CD4-positive, alpha-beta T cell treated with Interferon alpha-2 for 1 hour (primary cell): ENCODE measurements around the gene SPAG16.
A peak's percentile ranks its signal among the peaks of the same experiment; 100 is the strongest.

Experiments used
- DNase-seq, 2 donors: peaks; one replicate each; pipeline ENCODE4 v3.0.0-alpha.2; 2020 to 2022

Gene SPAG16

DNA sequence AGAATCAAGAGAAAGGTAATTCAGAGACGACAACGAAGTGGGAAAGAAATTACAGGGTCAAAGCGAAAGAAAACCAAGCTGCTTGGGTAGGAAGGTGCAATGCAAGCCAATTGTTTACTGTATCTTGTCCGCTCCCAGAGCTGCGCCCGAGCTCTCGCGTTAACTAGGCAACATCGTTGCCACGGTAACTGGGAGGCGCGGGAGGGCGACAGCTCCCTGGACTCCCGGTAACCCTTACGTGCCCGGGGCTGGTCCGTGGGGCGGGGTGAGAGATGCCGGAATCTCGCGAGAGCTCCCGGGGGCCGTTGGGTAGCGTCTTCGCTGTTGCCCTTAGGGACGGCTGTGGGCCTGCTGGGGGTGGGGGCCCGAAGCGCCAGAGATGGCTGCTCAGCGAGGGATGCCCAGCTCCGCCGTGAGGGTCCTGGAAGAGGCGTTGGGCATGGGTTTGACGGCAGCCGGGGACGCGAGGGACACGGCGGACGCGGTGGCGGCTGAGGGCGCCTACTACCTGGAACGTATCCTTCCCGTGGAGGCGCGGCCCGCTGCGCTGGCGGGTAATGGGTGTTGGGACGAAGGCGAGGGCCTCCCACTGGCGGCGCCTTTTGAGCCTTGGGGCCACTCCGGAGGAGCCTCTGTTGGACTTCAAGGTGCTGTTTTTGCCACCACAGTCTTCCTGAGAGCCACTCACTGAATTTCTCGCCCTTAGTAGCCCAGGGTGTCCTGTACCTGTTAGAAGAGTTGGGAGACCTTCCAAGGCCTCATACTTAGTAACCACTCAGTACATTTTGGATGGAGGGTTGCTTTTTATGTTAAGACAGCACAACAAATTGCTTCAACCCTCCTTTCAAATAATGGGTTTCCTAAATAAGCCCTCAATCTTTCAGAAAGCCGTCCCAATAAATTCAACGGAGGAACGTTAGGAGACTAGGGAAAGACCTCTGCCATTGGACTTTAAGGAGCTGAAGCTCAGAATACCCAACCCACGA lies at the start of gene SPAG16:
TSS of gene SPAG16 (plus strand) at position 360 of the 986 bp plus-strand sequence.
- DNase-seq, result peak; percentile 96 to 97

DNA sequence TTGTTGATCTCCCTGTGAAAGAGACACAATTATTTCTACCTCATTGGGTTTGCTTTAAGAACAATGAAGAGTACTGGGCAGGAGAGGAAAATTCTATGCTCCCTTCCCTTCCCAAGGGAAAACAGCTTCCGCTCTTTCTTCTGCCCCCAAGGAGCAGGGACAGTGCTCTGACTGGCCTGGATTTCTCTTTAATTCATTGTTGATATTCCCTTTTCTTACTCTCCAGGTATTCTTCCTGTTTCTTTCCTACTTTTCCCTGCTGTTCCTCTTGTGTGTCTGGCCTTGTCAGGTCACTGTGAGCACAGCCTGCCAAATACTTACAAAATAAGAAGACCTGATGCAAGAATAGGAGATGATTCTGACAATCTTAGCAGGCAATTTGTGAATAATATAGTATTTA lies 49.6 kb upstream of the SPAG16 start:
- no peak for DNase-seq

GRCh38 chr2:213235741-213236140 lies 48.5 kb upstream of the SPAG16 start:
- DNase-seq, result no peak

DNA sequence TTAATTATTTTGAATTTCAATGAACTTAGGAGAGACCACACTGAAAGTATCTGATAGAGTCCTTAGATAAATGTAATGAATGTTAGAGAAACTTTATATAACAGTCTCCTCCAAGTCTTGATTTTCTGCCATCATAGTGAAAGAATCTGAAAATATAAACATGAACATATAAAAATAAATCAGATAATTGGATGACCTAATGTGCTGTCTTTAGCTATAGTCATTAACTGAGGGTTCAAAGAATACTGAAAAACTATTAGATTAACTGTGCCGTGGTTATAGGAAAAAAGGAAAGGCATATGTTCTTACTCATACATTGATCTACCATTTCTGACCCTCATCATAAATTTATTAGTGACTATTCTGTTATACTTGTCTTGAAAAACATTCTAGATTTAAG lies 47.0 kb upstream of the SPAG16 start:
- no peak for DNase-seq

DNA sequence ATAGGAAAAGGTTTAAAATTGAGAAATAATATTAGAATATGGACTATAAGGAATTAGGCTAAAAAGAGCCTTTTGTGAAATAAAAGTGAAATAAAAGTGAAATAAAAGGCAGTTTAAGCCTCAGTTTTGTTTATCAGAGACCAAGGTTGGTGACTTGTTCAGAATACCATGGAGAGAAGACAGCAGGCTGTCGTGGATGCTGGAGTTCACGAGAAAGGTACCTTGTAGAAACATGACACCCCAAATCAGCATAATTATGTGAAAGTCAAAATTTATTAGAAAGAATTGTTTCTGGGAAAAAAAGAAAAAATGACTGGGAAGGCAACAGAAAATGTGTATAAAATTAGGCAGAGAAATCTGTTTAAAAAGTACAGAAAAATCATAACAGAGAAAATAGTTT lies 46.5 kb upstream of the SPAG16 start:
- no peak for DNase-seq

DNA sequence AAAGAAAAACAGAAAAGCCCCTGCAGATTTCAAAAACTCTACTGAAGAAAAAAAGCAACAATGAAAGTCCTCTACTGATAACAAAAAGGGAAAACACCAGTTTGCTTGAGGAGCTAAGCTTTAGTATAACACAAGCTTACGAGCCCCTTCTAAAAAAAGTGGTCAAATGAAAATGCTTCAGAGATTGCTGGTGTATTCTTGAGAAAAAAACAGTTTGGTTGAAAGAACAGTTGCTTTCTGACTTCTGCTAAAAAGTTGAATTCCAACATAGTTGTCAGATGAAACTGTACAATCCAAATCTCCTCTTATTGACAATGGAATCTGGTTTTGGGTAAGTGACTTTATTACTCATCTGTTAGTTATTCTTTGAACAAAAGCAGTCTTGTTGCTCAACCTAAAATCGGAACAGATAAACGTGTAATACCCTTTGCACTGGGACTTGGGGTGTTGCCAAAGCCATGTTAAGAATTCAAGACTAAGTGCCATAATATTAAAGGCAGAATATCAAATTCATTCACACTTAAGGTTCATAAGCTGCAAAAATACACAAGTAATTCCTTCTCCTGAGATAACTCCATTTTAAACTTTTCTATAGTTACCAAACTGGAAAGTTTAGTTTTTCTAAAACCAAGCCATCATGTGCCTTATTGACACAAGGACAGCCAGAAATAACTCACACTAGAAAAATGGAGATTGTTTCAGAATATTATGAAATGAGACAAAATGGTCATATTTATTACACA lies 45.3 kb upstream of the SPAG16 start:
- no peak for DNase-seq

DNA sequence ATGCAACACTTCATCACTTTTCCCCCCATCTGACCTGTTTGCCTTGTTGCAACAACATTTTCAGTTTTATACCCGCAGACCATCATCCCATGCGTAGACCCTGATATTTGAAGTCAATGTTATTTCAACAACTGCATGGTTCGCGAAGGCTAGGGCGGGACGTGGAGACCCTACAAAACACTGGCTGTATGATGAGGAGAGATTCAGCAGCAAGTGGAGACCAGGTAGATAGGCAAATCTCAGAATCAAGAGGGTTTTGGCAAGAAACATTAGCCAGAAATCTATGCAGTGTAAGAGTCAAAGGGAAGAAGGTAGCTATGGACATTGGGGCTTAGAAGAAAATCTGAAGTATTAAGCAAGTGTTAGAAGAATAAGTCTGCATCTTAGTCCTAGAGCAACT lies 42.4 kb upstream of the SPAG16 start:
- DNase-seq, result no peak

DNA sequence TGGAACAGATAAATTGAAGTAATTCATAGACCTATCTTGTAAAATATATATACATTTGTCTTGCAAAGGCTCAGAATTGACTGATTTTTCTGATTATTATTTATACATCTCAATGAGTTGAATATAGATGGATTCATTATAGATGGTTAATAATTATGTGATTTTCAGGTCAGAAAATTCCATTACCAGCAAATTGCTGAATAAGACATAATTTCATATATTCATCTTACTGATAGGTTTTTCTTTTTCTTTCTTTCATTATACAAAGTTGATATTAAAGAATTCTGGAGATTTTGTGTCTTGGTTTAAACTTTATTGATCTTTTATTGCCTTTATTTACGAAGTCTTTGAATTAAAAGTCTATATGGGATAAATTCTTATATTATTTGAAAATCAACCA lies 41.6 kb upstream of the SPAG16 start:
- DNase-seq, result no peak

DNA sequence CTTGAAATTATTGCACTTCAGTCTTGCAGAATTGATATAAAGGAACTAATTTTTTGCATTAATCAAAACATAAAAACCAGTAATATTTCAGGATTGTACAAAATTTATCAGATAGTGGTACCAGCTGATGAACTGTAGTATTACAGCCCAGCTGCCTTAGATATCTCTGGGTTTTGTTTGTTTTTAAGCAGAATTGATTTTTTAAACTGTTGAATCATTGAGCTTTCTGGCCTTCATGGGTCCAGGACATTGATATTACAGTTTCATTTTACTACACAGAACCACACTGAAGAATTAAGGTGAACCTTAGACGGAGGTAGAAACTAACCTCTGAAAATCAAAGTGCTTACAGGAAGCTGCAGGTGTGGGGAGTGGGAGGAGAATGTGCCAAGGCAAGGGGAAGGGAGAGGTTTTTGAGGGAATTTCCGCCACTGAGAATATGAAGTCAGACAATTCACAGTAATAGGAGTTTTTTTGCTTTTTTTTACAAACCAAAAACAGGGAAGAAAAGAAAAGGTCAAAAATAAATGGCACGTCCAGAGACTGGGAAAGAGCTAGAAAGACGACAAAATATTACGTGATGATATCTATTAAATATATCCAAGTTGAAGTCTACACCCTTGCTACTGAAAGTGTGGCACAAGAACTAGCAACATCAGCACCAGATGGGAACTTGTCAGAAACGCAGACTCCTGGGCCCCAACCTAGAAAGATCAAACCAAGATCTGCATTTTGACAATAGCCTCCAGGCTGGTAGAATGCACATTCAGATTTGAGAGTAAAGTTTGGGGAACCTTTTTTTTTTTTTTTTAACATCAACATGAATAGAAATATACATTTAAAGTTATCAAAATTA lies 40.8 kb upstream of the SPAG16 start:
- DNase-seq, result peak in 1 of 2 donors; percentile 28

- DNase-seq, result peak; percentile 50 to 59
These were observed 37.6 kb upstream of the SPAG16 start for GRCh38 chr2:213246497-213247281.

DNA sequence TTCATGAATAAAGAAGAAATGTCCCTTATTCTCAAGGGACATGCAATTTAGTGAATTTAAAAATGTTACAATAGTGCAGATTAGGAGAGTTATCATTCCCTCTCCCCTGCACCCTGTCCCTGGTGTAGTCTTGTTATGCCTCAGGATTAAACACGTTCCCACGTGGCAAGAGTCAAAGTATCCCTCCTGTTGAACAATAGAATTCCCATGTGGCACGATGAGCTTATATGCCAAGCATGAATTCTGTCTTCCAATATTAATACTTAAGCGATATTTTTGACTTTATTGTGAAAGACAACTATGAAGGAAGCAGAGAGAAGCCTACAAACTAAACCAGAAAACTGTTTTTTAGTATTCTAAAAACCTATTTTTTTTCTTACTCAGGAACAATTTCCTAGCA lies 36.7 kb upstream of the SPAG16 start:
- DNase-seq, result no peak

GRCh38 chr2:213248637-213249036 lies 35.6 kb upstream of the SPAG16 start:
- DNase-seq, result no peak

DNA sequence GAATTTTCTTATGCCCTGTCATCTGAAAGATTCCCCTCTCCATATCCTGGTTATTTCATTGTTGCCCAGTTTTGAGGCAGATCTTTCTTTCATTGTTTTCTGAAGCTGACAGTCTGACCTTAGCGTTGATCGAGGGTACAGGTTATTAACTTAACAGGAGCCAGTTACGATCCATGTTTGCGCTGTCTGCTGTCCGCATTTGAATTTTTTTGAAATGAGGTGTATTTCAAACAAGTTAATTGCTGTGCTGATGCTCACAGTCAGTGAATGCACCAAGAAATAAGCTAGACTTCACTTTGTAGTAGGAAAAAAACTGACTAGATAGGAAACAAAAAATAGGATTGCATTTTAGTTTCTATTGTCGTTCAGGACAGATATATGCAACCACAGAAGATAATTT lies 34.8 kb upstream of the SPAG16 start:
- DNase-seq, result no peak

- peak in 1 of 2 donors; percentile 61 for DNase-seq
These were observed 32.6 kb upstream of the SPAG16 start for GRCh38 chr2:213251618-213252017.

DNA sequence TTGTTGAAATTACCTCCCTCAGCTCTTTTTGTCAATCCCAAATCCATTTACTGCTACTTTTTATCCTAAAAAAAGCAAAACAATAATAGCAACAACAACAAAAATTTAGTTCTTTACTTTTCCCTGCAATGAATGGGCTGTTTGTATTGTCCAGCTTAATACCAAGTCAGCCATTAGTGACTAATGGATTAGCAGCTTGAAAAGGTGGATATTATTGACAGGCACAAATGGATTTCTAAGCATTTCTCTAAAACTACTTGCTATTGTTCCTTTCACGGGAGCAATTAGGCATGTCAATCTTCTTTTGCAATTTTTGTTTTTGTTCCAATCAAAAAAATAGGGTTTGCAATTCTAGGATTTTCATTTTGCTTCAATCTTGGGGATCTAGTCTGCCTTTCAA lies 32.1 kb upstream of the SPAG16 start:
- DNase-seq, result no peak

- DNase-seq, result no peak
These were observed 31.1 kb upstream of the SPAG16 start for GRCh38 chr2:213253162-213253561.

GRCh38 chr2:213259266-213259665 lies 25.0 kb upstream of the SPAG16 start:
- no peak for DNase-seq

GRCh38 chr2:213261237-213261636 lies 23.0 kb upstream of the SPAG16 start:
- DNase-seq, result no peak

GRCh38 chr2:213261715-213262114 lies 22.5 kb upstream of the SPAG16 start:
- DNase-seq, result no peak

DNA sequence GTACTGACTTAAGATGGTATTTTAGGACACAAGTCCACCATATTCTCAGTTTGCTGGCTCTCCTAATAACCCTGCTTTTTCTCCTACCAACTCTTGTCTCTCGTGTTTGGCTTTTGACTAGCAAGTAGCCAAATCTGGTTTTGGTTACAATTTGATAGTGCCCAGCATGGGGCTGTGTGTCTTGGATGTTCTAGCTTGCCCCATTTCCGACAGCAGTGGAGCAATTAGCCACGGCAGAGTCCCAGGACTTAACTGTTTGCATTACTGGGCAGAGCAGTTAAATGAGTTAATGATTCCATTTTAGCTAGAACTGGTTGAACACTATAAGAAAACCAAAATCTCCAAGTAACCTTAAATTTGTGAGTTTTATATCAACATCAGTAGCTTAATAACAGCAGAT lies 18.6 kb upstream of the SPAG16 start:
- no peak for DNase-seq

DNA sequence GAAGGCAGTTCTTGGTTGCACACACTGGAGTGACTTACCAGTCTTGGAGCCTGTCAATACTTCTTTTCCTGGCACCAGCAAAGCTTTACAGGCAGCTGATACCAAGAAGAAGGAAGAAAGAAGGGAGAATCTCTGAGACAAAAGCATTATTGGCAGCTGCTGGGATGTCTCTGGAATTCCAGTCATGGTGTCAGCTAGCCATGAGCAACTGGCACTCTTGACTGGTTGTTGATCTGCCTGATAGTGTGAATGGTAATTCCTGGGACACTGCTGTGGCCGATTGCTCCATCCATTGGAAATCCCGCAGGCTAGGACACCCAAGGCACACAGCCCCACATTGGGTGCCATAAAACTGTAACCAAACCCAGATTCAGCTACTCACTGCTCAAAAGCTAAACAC lies 17.8 kb upstream of the SPAG16 start:
- no peak for DNase-seq

DNA sequence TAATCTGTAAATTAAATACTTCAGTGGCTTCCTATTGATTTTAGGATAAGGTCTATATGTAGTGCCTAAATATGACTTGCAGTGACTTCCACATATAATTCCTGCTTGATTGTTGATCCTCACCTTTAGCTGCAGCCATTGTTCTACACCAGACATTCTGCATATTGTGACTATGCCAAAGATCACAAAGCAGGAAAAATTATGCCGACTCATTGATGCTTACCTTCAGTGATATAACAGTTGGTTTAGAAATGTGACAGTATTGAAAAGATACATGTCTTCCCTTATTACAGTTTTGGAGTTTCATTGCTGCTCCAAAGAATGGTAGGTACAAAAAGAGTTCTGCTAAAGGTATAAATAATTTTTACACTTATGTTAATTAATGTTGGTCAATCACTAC lies 12.3 kb upstream of the SPAG16 start:
- no peak for DNase-seq
